ENCODE data around the gene KCNQ1. TPM values are rescaled to one million over a fixed set of nuclear protein-coding genes. Genes with fewer than 3 reads are reported as not detected.
A peak's percentile ranks its signal among the peaks of the same experiment; 100 is the strongest.
"Not testable (repeated sequence)": the region's sequence is repeated elsewhere in the genome, so short reads cannot be mapped to it uniquely, and the experiment has no call there.

The KCNQ1 gene
- total RNA-seq, 1 donor from 2014 or later, result 6.4 TPM

GRCh38 chr11:2471048-2471803, 26.4 kb downstream of the KCNQ1 start:
- intact Hi-C loops (cut with micrococcal nuclease), result no loop called here
- H3K9me3 Mint-ChIP-seq, result no peaks in the 10 kb centered on the region
- peaks cover 5% of the 10 kb centered on the region for H3K27me3 Mint-ChIP-seq
- DNase-seq, result no peak
- H3K4me1 Mint-ChIP-seq, result peaks cover 20% of the 10 kb centered on the region
- no peak overlapping the region for H3K4me3 Mint-ChIP-seq
- H3K27ac Mint-ChIP-seq, result no peak overlapping the region
- no peaks in the 10 kb centered on the region for H3K36me3 Mint-ChIP-seq (ENCODE audit: low read depth)

DNA sequence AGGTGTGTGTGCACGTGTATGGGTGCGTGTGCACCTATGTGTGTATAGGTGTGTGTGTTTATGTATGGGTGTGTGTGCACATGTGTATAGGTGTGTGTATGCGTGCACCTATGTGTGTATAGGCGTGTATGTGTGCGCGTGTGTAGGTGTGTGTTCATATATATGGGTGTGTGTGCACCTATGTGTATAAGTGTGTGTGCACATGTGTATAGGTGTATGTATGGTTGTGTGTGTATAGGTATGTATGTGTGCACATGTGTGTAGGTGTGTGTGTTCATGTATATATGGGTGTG, 26.9 kb downstream of the KCNQ1 start:
- DNase-seq, result no peak
- H3K27me3 Mint-ChIP-seq, result peaks cover 5% of the 10 kb centered on the region
- H3K9me3 Mint-ChIP-seq, result no peaks in the 10 kb centered on the region
- H3K4me1 Mint-ChIP-seq, result peaks cover 15% of the 10 kb centered on the region
- intact Hi-C loops (cut with micrococcal nuclease), result no loop called here
- H3K36me3 Mint-ChIP-seq (ENCODE audit: low read depth), result no peaks in the 10 kb centered on the region
- no peak overlapping the region for H3K4me3 Mint-ChIP-seq
- H3K27ac Mint-ChIP-seq, result no peak overlapping the region

DNA sequence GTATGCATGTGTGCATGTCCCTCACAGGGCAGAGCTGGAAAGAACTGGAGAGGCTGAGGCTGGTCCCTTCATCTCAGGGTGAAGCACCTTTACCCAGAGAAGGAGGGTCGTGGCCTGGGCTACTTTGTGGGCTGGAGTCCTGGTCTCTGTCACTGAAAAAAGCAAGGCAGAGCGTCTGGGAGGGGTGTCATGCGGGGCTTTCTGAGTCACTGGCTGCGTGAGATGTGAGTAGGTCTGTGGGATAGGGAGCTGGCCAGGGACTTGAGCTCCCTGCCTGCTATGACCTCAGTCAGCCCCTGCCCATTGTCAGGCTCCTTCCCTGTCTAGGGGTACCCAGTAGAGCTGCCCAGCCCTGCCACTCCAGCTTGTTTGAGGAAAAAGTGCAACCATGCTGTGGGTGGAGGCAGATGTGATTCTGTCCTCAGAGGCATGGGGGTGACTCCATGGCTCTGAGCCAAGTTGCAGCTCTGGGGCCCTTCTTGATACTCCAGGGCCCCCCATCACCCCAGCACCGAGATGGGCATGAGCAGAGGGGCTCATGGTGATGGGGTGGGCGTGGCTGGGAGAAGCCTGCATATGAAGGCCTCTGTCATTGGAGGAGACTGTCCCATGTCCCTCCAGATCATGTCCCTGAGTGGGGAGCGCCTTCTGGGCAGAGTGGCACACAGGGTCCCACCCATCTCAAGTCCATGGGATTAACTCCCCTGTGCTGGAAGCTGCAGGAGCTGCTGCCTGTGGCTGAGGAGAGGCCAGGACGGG, 27.8 kb downstream of the KCNQ1 start:
- H3K4me1 Mint-ChIP-seq, result peaks cover 7% of the 10 kb centered on the region
- intact Hi-C loops (cut with micrococcal nuclease), result no loop called here
- H3K4me3 Mint-ChIP-seq, result no peak overlapping the region
- peaks cover 5% of the 10 kb centered on the region for H3K27me3 Mint-ChIP-seq
- H3K27ac Mint-ChIP-seq, result no peak overlapping the region
- H3K36me3 Mint-ChIP-seq (ENCODE audit: low read depth), result peaks cover 2% of the 10 kb centered on the region
- no peak for DNase-seq
- H3K9me3 Mint-ChIP-seq, result no peaks in the 10 kb centered on the region

GRCh38 chr11:2473361-2474058, 28.7 kb downstream of the KCNQ1 start:
- no peak overlapping the region for H3K27ac Mint-ChIP-seq
- peaks cover 5% of the 10 kb centered on the region for H3K27me3 Mint-ChIP-seq
- peaks cover 10% of the 10 kb centered on the region for H3K36me3 Mint-ChIP-seq (ENCODE audit: low read depth)
- no peak for DNase-seq
- no peak overlapping the region for H3K4me3 Mint-ChIP-seq
- H3K4me1 Mint-ChIP-seq, result peaks cover 5% of the 10 kb centered on the region
- intact Hi-C loops (cut with micrococcal nuclease), result no loop called here
- H3K9me3 Mint-ChIP-seq, result no peaks in the 10 kb centered on the region

GRCh38 chr11:2474059-2474901, 29.5 kb downstream of the KCNQ1 start:
- Mint-ChIP-seq H3K36me3 (ENCODE audit: low read depth) (peaks cover 17% of the 10 kb centered on the region), H3K27me3 (no peaks in the 10 kb centered on the region), H3K9me3 (no peaks in the 10 kb centered on the region), H3K4me3 (no peak overlapping the region), H3K27ac (no peak overlapping the region), H3K4me1 (peaks cover under 1% of the 10 kb centered on the region)
- intact Hi-C loops (cut with micrococcal nuclease), result no loop called here
- DNase-seq, result no peak

GRCh38 chr11:2475136-2475918, 30.5 kb downstream of the KCNQ1 start:
- Mint-ChIP-seq H3K36me3 (ENCODE audit: low read depth) (peaks cover 21% of the 10 kb centered on the region), H3K9me3 (peaks cover 6% of the 10 kb centered on the region), H3K27me3 (no peaks in the 10 kb centered on the region), H3K4me1 (no peaks in the 10 kb centered on the region), H3K4me3 (no peak overlapping the region), H3K27ac (no peak overlapping the region)
- DNase-seq, result no peak
- intact Hi-C loops (cut with micrococcal nuclease), result no loop called here

- Mint-ChIP-seq H3K27ac (no peak overlapping the region), H3K4me3 (no peak overlapping the region), H3K9me3 (peaks cover 6% of the 10 kb centered on the region), H3K36me3 (ENCODE audit: low read depth) (peaks cover 24% of the 10 kb centered on the region), H3K4me1 (peaks cover 12% of the 10 kb centered on the region), H3K27me3 (no peaks in the 10 kb centered on the region)
- intact Hi-C loops (cut with micrococcal nuclease), result no loop called here
- no peak for DNase-seq
Observed at GRCh38 chr11:2477254-2477653, 32.4 kb downstream of the KCNQ1 start.

GRCh38 chr11:2477936-2478335, 33.1 kb downstream of the KCNQ1 start:
- Mint-ChIP-seq H3K27ac (no peak overlapping the region), H3K4me1 (peaks cover 12% of the 10 kb centered on the region), H3K4me3 (no peak overlapping the region), H3K36me3 (ENCODE audit: low read depth) (peaks cover 24% of the 10 kb centered on the region), H3K9me3 (peaks cover 6% of the 10 kb centered on the region), H3K27me3 (no peaks in the 10 kb centered on the region)
- no peak for DNase-seq
- intact Hi-C loops (cut with micrococcal nuclease), result no loop called here

- Mint-ChIP-seq H3K36me3 (ENCODE audit: low read depth) (peaks cover 25% of the 10 kb centered on the region), H3K27ac (peak overlapping the region; percentile 15), H3K4me3 (peak overlapping the region; percentile 59), H3K4me1 (peaks cover 12% of the 10 kb centered on the region)
- DNase-seq; H3K27me3 Mint-ChIP-seq; intact Hi-C loops (cut with micrococcal nuclease); H3K9me3 Mint-ChIP-seq: not testable (repeated sequence)
Observed at GRCh38 chr11:2480067-2480873, 35.5 kb downstream of the KCNQ1 start.

- H3K27ac Mint-ChIP-seq, result peak overlapping the region; percentile 15
- peaks cover 10% of the 10 kb centered on the region for H3K9me3 Mint-ChIP-seq
- no peaks in the 10 kb centered on the region for H3K27me3 Mint-ChIP-seq
- peaks cover 12% of the 10 kb centered on the region for H3K4me1 Mint-ChIP-seq
- intact Hi-C loops (cut with micrococcal nuclease), result no loop called here
- H3K36me3 Mint-ChIP-seq (ENCODE audit: low read depth), result peaks cover 30% of the 10 kb centered on the region
- peak overlapping the region; percentile 59 for H3K4me3 Mint-ChIP-seq
- peak; percentile 54 for DNase-seq
Observed at GRCh38 chr11:2480874-2481220, 36.0 kb downstream of the KCNQ1 start.

DNA sequence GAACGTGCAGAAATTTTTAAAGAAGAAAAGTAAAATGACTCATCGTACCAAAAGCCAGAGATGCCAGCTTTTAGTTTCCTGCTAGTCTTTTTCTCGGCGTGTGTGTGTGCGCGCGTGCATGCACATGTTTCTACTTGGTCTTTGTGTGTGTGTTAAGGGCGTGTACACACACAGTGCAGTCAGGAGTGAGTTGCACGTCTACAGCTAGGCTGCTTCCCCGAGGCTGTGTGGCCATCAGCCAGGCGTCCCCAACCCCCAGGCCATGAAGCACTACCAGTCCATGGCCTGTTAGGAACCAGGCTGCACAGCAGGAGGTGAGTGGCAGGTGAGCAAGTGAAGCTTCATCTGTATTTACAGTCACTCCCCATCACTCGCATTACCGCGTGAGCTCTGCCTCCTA, 36.4 kb downstream of the KCNQ1 start:
- Mint-ChIP-seq H3K36me3 (ENCODE audit: low read depth) (peaks cover 30% of the 10 kb centered on the region), H3K4me1 (peaks cover 12% of the 10 kb centered on the region), H3K27me3 (no peaks in the 10 kb centered on the region), H3K9me3 (peaks cover 10% of the 10 kb centered on the region), H3K27ac (peak overlapping the region; percentile 15), H3K4me3 (peak overlapping the region; percentile 59)
- intact Hi-C loops (cut with micrococcal nuclease), result no loop called here
- DNase-seq, result peak; percentile 59

DNA sequence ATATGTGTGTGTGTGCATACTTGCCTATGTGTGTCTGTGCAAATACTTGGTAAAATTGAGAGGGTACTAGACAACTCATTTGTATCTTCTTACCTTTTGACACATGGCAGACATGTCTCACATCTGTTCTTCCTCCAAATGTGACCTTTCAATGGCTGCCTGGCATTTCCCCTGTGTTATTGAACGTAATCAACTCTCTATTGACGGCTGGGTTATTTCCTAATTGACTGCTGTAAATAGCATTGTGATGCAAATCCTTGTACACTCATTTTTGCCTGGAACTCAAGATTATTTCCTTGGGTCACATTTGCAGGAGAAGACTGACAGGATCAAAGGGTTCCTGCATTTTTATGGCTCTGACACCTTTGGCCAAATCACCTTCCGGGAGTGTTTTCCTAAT, 37.4 kb downstream of the KCNQ1 start:
- intact Hi-C loops (cut with micrococcal nuclease), result no loop called here
- peaks cover 12% of the 10 kb centered on the region for H3K4me1 Mint-ChIP-seq
- no peak overlapping the region for H3K27ac Mint-ChIP-seq
- peaks cover 30% of the 10 kb centered on the region for H3K36me3 Mint-ChIP-seq (ENCODE audit: low read depth)
- peaks cover 13% of the 10 kb centered on the region for H3K9me3 Mint-ChIP-seq
- no peaks in the 10 kb centered on the region for H3K27me3 Mint-ChIP-seq
- no peak overlapping the region for H3K4me3 Mint-ChIP-seq
- no peak for DNase-seq
